Activated CD8-positive, alpha-beta T cell treated with anti-CD3 and anti-CD28 coated beads for 36 hours (primary cell): ENCODE results near the gene EDEM1. TPM values are rescaled to one million over a fixed set of nuclear protein-coding genes. Genes with fewer than 3 reads are reported as not detected.

Experiments
- ATAC-seq: fragments of 200-7000 bp; cut with Tn5 transposase; one replicate; pipeline ENCODE4 v1.10.0; 2021; ENCODE audit warnings: mild to moderate bottlenecking, moderate library complexity
- CTCF ChIA-PET: fragments of 350-600 bp; sonication (Branson Sonifier 250); formaldehyde crosslinking; loops from one replicate; lab custom pipeline; 2021; ENCODE audit warnings: antibody characterized with exemption; lab: Charles Lee
- POLR2A ChIA-PET: fragments of 350-600 bp; sonication (Branson Sonifier 250); formaldehyde crosslinking; loops from one replicate; lab custom pipeline; 2021; ENCODE audit warnings: antibody characterized with exemption; lab: Charles Lee
- DNase-seq: peaks from one replicate; pipeline ENCODE4 v3.0.0-alpha.2; 2020
- H3K27ac Mint-ChIP-seq: one replicate; pipeline ENCODE4 v1.8.0; 2021; ENCODE audit warnings: mild to moderate bottlenecking, mixed read lengths
- H3K27me3 Mint-ChIP-seq: one replicate; pipeline ENCODE4 v1.8.0; 2021; ENCODE audit warnings: mixed read lengths
- H3K36me3 Mint-ChIP-seq: one replicate; pipeline ENCODE4 v1.8.0; 2021; ENCODE audit warnings: low read depth, mixed read lengths
- H3K4me1 Mint-ChIP-seq: one replicate; pipeline ENCODE4 v1.8.0; 2021; ENCODE audit warnings: low read depth, mixed read lengths
- H3K4me3 Mint-ChIP-seq: one replicate; pipeline ENCODE4 v1.8.0; 2021; ENCODE audit warnings: mild to moderate bottlenecking, moderate library complexity, mixed read lengths
- H3K9me3 Mint-ChIP-seq: one replicate; pipeline ENCODE4 v1.8.0; 2021; ENCODE audit warnings: mixed read lengths
- CTCF ChIP-seq: fragments of 200-600 bp; IDR thresholded peaks from one replicate; pipeline ENCODE4 v1.8.0; 2022; ENCODE audit warnings: antibody characterized with exemption, mild to moderate bottlenecking
- intact Hi-C: fragments of 100-400 bp; cut with micrococcal nuclease; formaldehyde crosslinking; loops from one replicate; pipeline ENCODE4 v1.10.0; 2022
- total RNA-seq, 2 experiments: library from RNA; stranded (reverse); gene quantifications; one replicate each; pipeline ENCODE4 v1.2.3, GENCODE V29; 2021

Gene EDEM1
- total RNA-seq, 2 experiments from 2014 or later, result 156 to 159 TPM

- no peak for TF ChIP-seq CTCF
- no peaks in the 10 kb centered on the region for H3K27me3 Mint-ChIP-seq
- no peak overlapping the region for H3K4me3 Mint-ChIP-seq
- peaks cover 4% of the 10 kb centered on the region for H3K4me1 Mint-ChIP-seq
- ATAC-seq, result no peak
- H3K36me3 Mint-ChIP-seq, result no peaks in the 10 kb centered on the region
- DNase-seq, result no peak
- CTCF ChIA-PET, result no interaction called here
- POLR2A ChIA-PET, result no interaction called here
- no peak overlapping the region for H3K27ac Mint-ChIP-seq
- intact Hi-C loops, result no loop called here
- peaks cover 5% of the 10 kb centered on the region for H3K9me3 Mint-ChIP-seq
These were observed 58.4 kb downstream of the EDEM1 start for GRCh38 chr3:5245927-5246326.

- intact Hi-C loops, result no loop called here
- ChIA-PET POLR2A (no interaction called here), CTCF (no interaction called here)
- ATAC-seq (no peak), DNase-seq (no peak)
- no peak overlapping the region for H3K4me3 Mint-ChIP-seq
- H3K9me3 Mint-ChIP-seq, result peaks cover 5% of the 10 kb centered on the region
- TF ChIP-seq CTCF, result no peak
- no peaks in the 10 kb centered on the region for H3K36me3 Mint-ChIP-seq
- no peaks in the 10 kb centered on the region for H3K27me3 Mint-ChIP-seq
- peaks cover 4% of the 10 kb centered on the region for H3K4me1 Mint-ChIP-seq
- H3K27ac Mint-ChIP-seq, result no peak overlapping the region
These were observed 61.3 kb downstream of the EDEM1 start for GRCh38 chr3:5248822-5249221.

GRCh38 chr3:5250467-5251195, 63.1 kb downstream of the EDEM1 start:
- Mint-ChIP-seq H3K4me3 (no peak overlapping the region), H3K4me1 (peaks cover 3% of the 10 kb centered on the region), H3K9me3 (no peaks in the 10 kb centered on the region), H3K27me3 (no peaks in the 10 kb centered on the region), H3K36me3 (no peaks in the 10 kb centered on the region), H3K27ac (no peak overlapping the region)
- TF ChIP-seq CTCF, result no peak
- CTCF ChIA-PET, result no interaction called here
- ATAC-seq, result no peak
- no peak for DNase-seq
- intact Hi-C loops, result no loop called here
- POLR2A ChIA-PET, result no interaction called here

- DNase-seq, result no peak
- Mint-ChIP-seq H3K9me3 (no peaks in the 10 kb centered on the region), H3K36me3 (no peaks in the 10 kb centered on the region), H3K4me1 (no peaks in the 10 kb centered on the region), H3K4me3 (no peak overlapping the region), H3K27me3 (no peaks in the 10 kb centered on the region), H3K27ac (no peak overlapping the region)
- intact Hi-C loops, result no loop called here
- CTCF ChIA-PET, result no interaction called here
- TF ChIP-seq CTCF, result no peak
- ATAC-seq, result no peak
- POLR2A ChIA-PET, result interaction anchor here (0.6 kb wide), 1 partner anchor 56 kb away, joined by 3 read pairs; no protein-coding TSS in a partner anchor
These were observed 63.7 kb downstream of the EDEM1 start for GRCh38 chr3:5251196-5251583.

GRCh38 chr3:5252131-5252530, 64.6 kb downstream of the EDEM1 start:
- Mint-ChIP-seq H3K4me3 (no peak overlapping the region), H3K27ac (no peak overlapping the region), H3K9me3 (no peaks in the 10 kb centered on the region), H3K27me3 (no peaks in the 10 kb centered on the region), H3K4me1 (no peaks in the 10 kb centered on the region), H3K36me3 (no peaks in the 10 kb centered on the region)
- DNase-seq, result no peak
- no peak for ATAC-seq
- CTCF ChIA-PET, result no interaction called here
- intact Hi-C loops, result no loop called here
- TF ChIP-seq CTCF, result no peak
- POLR2A ChIA-PET, result no interaction called here
